HCT116 (cell line): ENCODE data around the gene NOL9. TPM values are rescaled to one million over a fixed set of nuclear protein-coding genes. Genes with fewer than 3 reads are reported as not detected.

Source experiments
- ATAC-seq: fragments of 200-7000 bp; cut with Tn5 transposase; 2 replicates; pipeline ENCODE4 v1.9.1; 2020; ENCODE audit warnings: mild to moderate bottlenecking, moderate library complexity
- BruUV-seq: library from RNA; stranded (reverse); fragments of 400-500 nt; replicated peaks from 2 replicates; lab custom pipeline; 2021; lab: Mats Ljungman, UMichigan
- CTCF ChIA-PET: fragments of 300-600 bp; sonication (Branson Sonifier 250); formaldehyde crosslinking; loops from one replicate; lab custom pipeline; 2021; ENCODE audit warnings: antibody characterized with exemption; lab: Charles Lee
- POLR2A ChIA-PET: fragments of 300-600, 350-600 bp; sonication (Branson Sonifier 250); formaldehyde crosslinking; loops from one replicate; lab custom pipeline; 2021; ENCODE audit warnings: antibody characterized with exemption; lab: Charles Lee
- RAD21 ChIA-PET, 2 experiments: fragments of 300-600 bp; sonication (Branson Sonifier 250); formaldehyde crosslinking; loops; one replicate each; lab custom pipeline; 2023; ENCODE audit warnings: low total read pairs in 2 of 2; ENCODE audit not compliant: uncharacterized antibody in 2 of 2, unreplicated experiment in 2 of 2, low non-redundant PET in 1 of 2; lab: Charles Lee
- DNase-seq: peaks from one replicate; pipeline ENCODE4 v3.0.0-alpha.2; 2010; ENCODE audit warnings: low read depth, low spot score
- H2AFZ ChIP-seq: fragments of 200-600 bp; shearing (Covaris generic), sonication (generic); 2 replicates; pipeline ENCODE4 v1.6.1; 2017; ENCODE audit warnings: low read depth, mixed run types, mixed read lengths, antibody characterized with exemption, low read length; ENCODE audit not compliant: poor library complexity, severe bottlenecking
- H3K27ac ChIP-seq: 2 replicates; pipeline ENCODE4 v1.5.1; 2012; ENCODE audit warnings: low read depth, low read length
- H3K27me3 ChIP-seq: fragments of 200-600 bp; sonication (generic); 2 replicates; pipeline ENCODE4 v1.6.1; 2016; ENCODE audit warnings: mixed run types, low read length, mixed read lengths; ENCODE audit not compliant: insufficient read depth
- H3K36me3 ChIP-seq, 2 experiments: fragments of 200-500 bp in 1 of 2; fragments of 200-600 bp in 1 of 2; sonication (Bioruptor generic) in 1 of 2; sonication (generic) in 1 of 2; 2 replicates each; pipeline versions ENCODE4 v1.5.1 to v1.6.1; 2014 to 2016; ENCODE audit warnings: low read length in 2 of 2, inconsistent platforms in 1 of 2, mixed read lengths in 1 of 2, mixed run types in 1 of 2; ENCODE audit not compliant: insufficient read depth in 2 of 2, control insufficient read depth in 1 of 2
- H3K4me1 ChIP-seq, 2 experiments: fragments of 200-600 bp in 1 of 2; sonication (generic) in 1 of 2; 2 replicates each; pipeline versions ENCODE4 v1.5.1 to v1.6.1; 2012 to 2017; ENCODE audit warnings: low read length in 2 of 2, inconsistent platforms in 1 of 2, mild to moderate bottlenecking in 1 of 2, mixed read lengths in 1 of 2, mixed run types in 1 of 2, moderate library complexity in 1 of 2; ENCODE audit not compliant: insufficient read depth in 2 of 2, control insufficient read depth in 1 of 2
- H3K4me2 ChIP-seq: fragments of 200-600 bp; sonication (generic); 2 replicates; pipeline ENCODE4 v1.6.1; 2017; ENCODE audit warnings: mixed run types, low read length, mixed read lengths
- H3K4me3 ChIP-seq, 2 experiments: fragments of 200-600 bp in 1 of 2; sonication (generic) in 1 of 2; replicated peaks in 1 of 2; 2 replicates each; pipeline ENCODE4 v1.5.1; 2011 to 2016; ENCODE audit warnings: low read length in 2 of 2, control low read depth in 1 of 2, low read depth in 1 of 2, mild to moderate bottlenecking in 1 of 2, mixed read lengths in 1 of 2, mixed run types in 1 of 2
- H3K79me2 ChIP-seq: fragments of 200-600 bp; sonication (generic); 2 replicates; pipeline ENCODE4 v1.6.1; 2017; ENCODE audit warnings: mild to moderate bottlenecking, mixed run types, low read length, moderate library complexity, mixed read lengths; ENCODE audit not compliant: insufficient read depth
- H3K9ac ChIP-seq: fragments of 200-600 bp; sonication (generic); 2 replicates; pipeline ENCODE4 v1.6.1; 2016; ENCODE audit warnings: low read length, mixed read lengths
- H3K9me2 ChIP-seq: fragments of 200-600 bp; sonication (generic), shearing (Covaris generic); 2 replicates; pipeline ENCODE4 v1.6.1; 2017; ENCODE audit warnings: mixed run types, mild to moderate bottlenecking, moderate library complexity; ENCODE audit not compliant: insufficient read depth
- H3K9me3 ChIP-seq, 2 experiments: fragments of 200-500 bp in 1 of 2; fragments of 200-600 bp in 1 of 2; sonication (Bioruptor generic) in 1 of 2; sonication (generic) in 1 of 2; 2 replicates each; pipeline ENCODE4 v1.6.1; 2014 to 2017; ENCODE audit warnings: low read length in 2 of 2, mixed read lengths in 2 of 2, inconsistent platforms in 1 of 2, low read depth in 1 of 2, mild to moderate bottlenecking in 1 of 2, mixed run types in 1 of 2, moderate library complexity in 1 of 2; ENCODE audit not compliant: control insufficient read depth in 1 of 2, insufficient read depth in 1 of 2
- H4K20me1 ChIP-seq: fragments of 200-600 bp; sonication (generic), shearing (Covaris generic); 2 replicates; pipeline ENCODE4 v1.6.1; 2017; ENCODE audit warnings: mixed run types, mild to moderate bottlenecking, moderate library complexity; ENCODE audit not compliant: insufficient read depth
- ATF3 ChIP-seq: IDR thresholded peaks from 2 replicates; pipeline ENCODE4 v1.6.1; 2012
- CBX3 ChIP-seq: IDR thresholded peaks from 2 replicates; pipeline ENCODE4 v1.6.1; 2012; ENCODE audit warnings: low read depth
- CEBPB ChIP-seq: IDR thresholded peaks from 2 replicates; pipeline ENCODE4 v1.6.1; 2012; ENCODE audit warnings: low read depth
- CTCF ChIP-seq, 3 experiments: fragments of 200-600 bp in 1 of 3; sonication (generic) in 1 of 3; IDR thresholded peaks in 2 of 3; conservative IDR thresholded peaks in 1 of 3; 2 replicates each; pipeline ENCODE4 v1.5.1; 2012 to 2017; ENCODE audit warnings: low read depth in 2 of 3, low read length in 2 of 3, antibody characterized with exemption in 1 of 3, borderline replicate concordance in 1 of 3, control low read depth in 1 of 3, mild to moderate bottlenecking in 1 of 3, mixed read lengths in 1 of 3, mixed run types in 1 of 3, moderate library complexity in 1 of 3; ENCODE audit not compliant: insufficient read depth in 1 of 3
- EGR1 ChIP-seq: IDR thresholded peaks from 2 replicates; pipeline ENCODE4 v1.6.1; 2012; ENCODE audit warnings: low read depth
- ELF1 ChIP-seq: IDR thresholded peaks from 2 replicates; pipeline ENCODE4 v1.6.1; 2012; ENCODE audit warnings: low read depth, borderline replicate concordance
- EZH2phosphoT487 ChIP-seq: fragments of 200-600 bp; IDR thresholded peaks from 2 replicates; pipeline ENCODE4 v1.6.1; 2018; ENCODE audit warnings: antibody characterized with exemption, borderline replicate concordance
- FOSL1 ChIP-seq: IDR thresholded peaks from 2 replicates; pipeline ENCODE4 v1.6.1; 2012; ENCODE audit warnings: low read depth
- JUND ChIP-seq: IDR thresholded peaks from 2 replicates; pipeline ENCODE4 v1.6.1; 2012
- MAX ChIP-seq: IDR thresholded peaks from 2 replicates; pipeline ENCODE4 v1.6.1; 2012
- POLR2A ChIP-seq: IDR thresholded peaks from 2 replicates; pipeline ENCODE4 v1.7.0; 2011; ENCODE audit warnings: borderline replicate concordance; ENCODE audit not compliant: insufficient read depth, insufficient read length; ENCODE audit errors: extremely low read depth
- REST ChIP-seq: IDR thresholded peaks from 2 replicates; pipeline ENCODE4 v1.6.1; 2012; ENCODE audit warnings: low read depth
- SIN3A ChIP-seq: IDR thresholded peaks from 2 replicates; pipeline ENCODE4 v1.6.1; 2012; ENCODE audit warnings: low read depth
- SP1 ChIP-seq: IDR thresholded peaks from 2 replicates; pipeline ENCODE4 v1.6.1; 2012; ENCODE audit warnings: low read depth
- SRF ChIP-seq: IDR thresholded peaks from 2 replicates; pipeline ENCODE4 v1.6.1; 2012; ENCODE audit warnings: low read depth
- TCF7L2 ChIP-seq: IDR thresholded peaks from 2 replicates; pipeline ENCODE4 v1.7.0; 2011; ENCODE audit warnings: borderline replicate concordance, inconsistent platforms; ENCODE audit not compliant: insufficient read depth, insufficient read length; ENCODE audit errors: extremely low read depth
- YY1 ChIP-seq: IDR thresholded peaks from 2 replicates; pipeline ENCODE4 v1.6.1; 2011; ENCODE audit warnings: low read length, low read depth, moderate library complexity, mild to moderate bottlenecking; ENCODE audit not compliant: insufficient replicate concordance; ENCODE audit errors: extremely low read depth
- ZBTB33 ChIP-seq: IDR thresholded peaks from 2 replicates; pipeline ENCODE4 v1.6.1; 2011; ENCODE audit warnings: mild to moderate bottlenecking, low read length, moderate library complexity; ENCODE audit not compliant: insufficient replicate concordance; ENCODE audit errors: extremely low read depth
- ZFX ChIP-seq: fragments of 450-650 bp; IDR thresholded peaks from 2 replicates; pipeline ENCODE4 v1.6.1; 2017
- ZNF274 ChIP-seq: fragments of 200-500 bp; sonication (Bioruptor generic); IDR thresholded peaks from 2 replicates; pipeline ENCODE4 v1.6.1; 2014; ENCODE audit warnings: mild to moderate bottlenecking, low read depth, low read length, inconsistent platforms
- intact Hi-C: fragments of 100-400 bp; cut with micrococcal nuclease; formaldehyde crosslinking; loops from 2 replicates; pipeline ENCODE4 v1.10.0; 2022
- total RNA-seq: library from RNA; stranded (reverse); gene quantifications from one replicate; pipeline ENCODE4 v1.2.1, GENCODE V29; 2021; ENCODE audit not compliant: unreplicated experiment

The NOL9 gene
- total RNA-seq, 1 experiment from 2014 or later, result 46.4 TPM

GRCh38 chr1:6585081-6585722 lies 30.9 kb upstream of the NOL9 start:
- H3K4me1 ChIP-seq, result peaks cover 7 to 16% of the 10 kb centered on the region in 2 experiments
- no peaks in the 10 kb centered on the region for H3K9me2 ChIP-seq
- peaks cover 3 to 11% of the 10 kb centered on the region in 2 experiments; a peak in 3 of 4 replicates for H3K36me3 ChIP-seq
- DNase-seq (no peak), ATAC-seq (no peak)
- no peaks in the 10 kb centered on the region for H3K9me3 ChIP-seq
- H3K9ac ChIP-seq, result no peak overlapping the region
- no peaks in the 10 kb centered on the region for H3K27me3 ChIP-seq
- BruUV-seq, result no TSS peak
- H3K4me3 ChIP-seq, result no peak overlapping the region
- peaks cover 27% of the 10 kb centered on the region for H3K79me2 ChIP-seq
- CTCF ChIA-PET, result no interaction called here
- no peaks in the 10 kb centered on the region for H4K20me1 ChIP-seq
- no peak overlapping the region for H2AFZ ChIP-seq
- intact Hi-C loops, result no loop called here
- RAD21 ChIA-PET, result no interaction called here
- no peak overlapping the region for H3K4me2 ChIP-seq
- POLR2A ChIA-PET, result no interaction called here
- TF ChIP-seq ZBTB33, result no peak
- no peak for TF ChIP-seq SRF
- TF ChIP-seq MAX, result no peak
- no peak for TF ChIP-seq CTCF (IDR thresholded peaks at IDR 0.05 in 2 of 3, conservative IDR thresholded peaks at IDR 0.05 in 1 of 3; ENCODE audit: borderline replicate concordance in 1 of 3, insufficient read depth in 1 of 3, low read depth in 2 of 3, low read length in 2 of 3)
- no peak for TF ChIP-seq ZFX
- no peak for TF ChIP-seq JUND
- TF ChIP-seq TCF7L2, result no peak
- no peak for TF ChIP-seq ELF1
- TF ChIP-seq SIN3A, result no peak
- no peak for TF ChIP-seq CBX3
- no peak for TF ChIP-seq ATF3
- no peak for TF ChIP-seq CEBPB
- TF ChIP-seq POLR2A, result no peak
- TF ChIP-seq YY1, result no peak
- no peak for TF ChIP-seq SP1
- TF ChIP-seq REST, result no peak
- no peak for TF ChIP-seq EGR1
- no peak for TF ChIP-seq EZH2phosphoT487
- no peak for TF ChIP-seq ZNF274
- no peak for TF ChIP-seq FOSL1
- no peak overlapping the region for H3K27ac ChIP-seq
